T-helper 2 cell treated with Interferon-gamma antibody and Interleukin-4, amounts not matched to agents 5 μg/mL and 100 μg/mL, for 36 hours (primary cell): Measurements from ENCODE around the gene CDKN2B-AS1.

Source experiments
- DNase-seq: peaks from one replicate; pipeline ENCODE4 v3.0.0; 2021; ENCODE audit warnings: low spot score
- H3K27ac Mint-ChIP-seq: one replicate; pipeline ENCODE4 v1.8.0; 2021; ENCODE audit warnings: mild to moderate bottlenecking, mixed read lengths
- H3K27me3 Mint-ChIP-seq: one replicate; pipeline ENCODE4 v1.8.0; 2021; ENCODE audit warnings: low read depth, mixed read lengths
- H3K36me3 Mint-ChIP-seq: one replicate; pipeline ENCODE4 v1.8.0; 2021; ENCODE audit warnings: low read depth, mixed read lengths
- H3K4me1 Mint-ChIP-seq: one replicate; pipeline ENCODE4 v1.8.0; 2021; ENCODE audit warnings: low read depth, mixed read lengths
- H3K4me3 Mint-ChIP-seq: one replicate; pipeline ENCODE4 v1.8.0; 2022; ENCODE audit warnings: mild to moderate bottlenecking, moderate library complexity, mixed read lengths
- H3K9me3 Mint-ChIP-seq: one replicate; pipeline ENCODE4 v1.8.0; 2021; ENCODE audit warnings: mixed read lengths

The CDKN2B-AS1 gene

DNA sequence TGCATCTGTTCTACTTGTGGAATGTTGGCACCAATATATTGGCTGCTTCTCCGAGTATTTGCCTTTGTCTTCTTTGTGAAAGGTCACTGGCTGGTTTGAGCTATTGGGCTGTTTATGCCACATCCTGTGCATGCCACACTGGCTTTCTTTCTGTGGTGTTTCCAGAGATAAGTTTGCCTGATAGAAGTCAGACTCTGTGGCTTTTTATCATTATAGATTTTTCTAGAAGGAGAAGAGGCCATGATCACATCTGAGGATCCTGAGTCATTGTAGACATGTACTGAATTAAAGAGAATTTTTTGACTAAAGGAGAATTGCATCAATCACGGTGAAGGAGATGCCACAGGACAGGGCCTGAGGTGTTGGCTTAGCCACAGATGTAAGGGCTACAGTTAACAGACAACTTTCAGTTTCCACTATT is 41.0 kb downstream of the CDKN2B-AS1 start:
- Mint-ChIP-seq H3K4me1 (peaks cover 38% of the 10 kb centered on the region), H3K27me3 (peaks cover 15% of the 10 kb centered on the region), H3K9me3 (no peaks in the 10 kb centered on the region), H3K4me3 (peak overlapping the region; percentile 45), H3K27ac (no peak overlapping the region), H3K36me3 (peaks cover 4% of the 10 kb centered on the region)
- peak; percentile 31 for DNase-seq

DNA sequence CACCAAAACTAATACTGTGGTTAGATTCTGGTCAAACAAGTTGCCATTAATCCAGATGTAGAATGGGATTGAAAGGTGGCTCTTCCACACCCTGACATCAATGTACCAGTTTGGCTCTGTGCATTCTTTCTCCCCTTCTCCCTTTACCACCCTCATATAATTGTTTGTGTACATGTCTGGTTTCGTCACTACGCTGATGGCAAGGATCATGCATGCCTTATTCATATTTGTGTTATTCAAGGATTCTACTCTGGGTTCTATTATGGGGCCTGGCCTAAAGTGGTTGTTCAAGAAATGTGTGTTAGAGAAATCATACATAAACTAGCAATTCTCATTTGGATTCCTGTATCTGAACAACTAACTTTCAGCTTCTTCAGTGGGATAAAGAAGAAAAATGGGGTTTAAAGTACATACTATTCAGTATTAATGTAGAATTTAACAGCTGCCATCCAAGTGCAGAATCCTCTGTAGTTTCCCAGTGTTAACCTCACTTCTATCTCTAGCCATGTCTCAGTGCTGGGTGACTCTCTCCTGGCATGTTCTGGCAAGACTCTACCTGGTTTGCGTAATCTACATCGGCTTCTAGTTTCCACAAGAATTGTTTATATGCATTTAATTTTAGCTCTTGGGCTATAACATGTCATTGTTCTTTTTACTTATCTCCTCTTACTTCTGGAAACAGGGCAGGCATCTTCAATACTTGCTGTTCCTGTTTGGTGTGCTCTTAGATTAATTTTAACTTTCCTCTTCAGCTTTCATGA is 42.5 kb downstream of the CDKN2B-AS1 start:
- Mint-ChIP-seq H3K27ac (no peak overlapping the region), H3K4me1 (peaks cover 45% of the 10 kb centered on the region)
- no peak for DNase-seq

DNA sequence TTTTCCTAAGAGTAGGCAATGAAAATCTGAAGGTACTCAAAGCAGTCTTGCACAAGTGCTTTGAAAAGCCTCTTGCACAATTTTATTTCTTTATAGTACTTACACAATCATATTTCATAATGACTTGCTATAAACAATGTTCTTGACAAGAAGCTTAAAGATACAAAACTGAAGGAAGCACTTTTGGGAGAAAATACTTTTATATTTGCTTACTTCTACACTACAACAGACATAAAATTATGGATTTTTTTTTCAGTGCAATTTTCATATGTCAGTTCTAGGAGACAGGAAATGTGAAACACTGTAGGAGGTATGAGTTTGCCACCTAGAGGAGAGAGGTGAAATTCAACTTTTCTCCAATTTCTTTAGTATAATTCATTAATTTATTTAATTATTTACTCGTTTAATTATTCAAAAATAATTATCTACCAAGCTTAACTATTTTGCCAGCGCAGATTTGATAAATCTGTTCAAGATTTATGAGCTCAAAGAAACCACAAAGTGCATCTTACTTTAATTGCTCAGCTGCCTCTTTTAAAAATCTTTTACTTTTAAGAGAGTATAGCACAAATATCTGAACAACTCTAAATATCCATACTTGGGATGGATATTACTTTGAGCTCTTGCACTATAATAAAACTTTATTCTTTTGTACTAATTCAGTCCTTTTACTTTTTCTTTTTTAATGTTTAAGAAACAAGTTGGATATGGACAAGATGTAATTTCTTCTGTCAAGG is 43.5 kb downstream of the CDKN2B-AS1 start:
- Mint-ChIP-seq H3K9me3 (no peaks in the 10 kb centered on the region), H3K4me3 (no peak overlapping the region), H3K36me3 (peaks cover 4% of the 10 kb centered on the region), H3K27ac (no peak overlapping the region), H3K27me3 (peaks cover 30% of the 10 kb centered on the region), H3K4me1 (peaks cover 43% of the 10 kb centered on the region)
- DNase-seq = no peak

More for the DNA sequence above, 42.5 kb downstream of the CDKN2B-AS1 start:
- Mint-ChIP-seq H3K9me3 (no peaks in the 10 kb centered on the region), H3K36me3 (peaks cover 4% of the 10 kb centered on the region), H3K27me3 (peaks cover 26% of the 10 kb centered on the region), H3K4me3 (no peak overlapping the region)

- Mint-ChIP-seq H3K27me3 (peaks cover 38% of the 10 kb centered on the region), H3K27ac (no peak overlapping the region), H3K4me1 (peaks cover 46% of the 10 kb centered on the region), H3K36me3 (peaks cover 3% of the 10 kb centered on the region), H3K9me3 (no peaks in the 10 kb centered on the region), H3K4me3 (no peak overlapping the region)
- DNase-seq = no peak
These were observed 44.7 kb downstream of the CDKN2B-AS1 start for GRCh38 chr9:22039258-22039657.

DNA sequence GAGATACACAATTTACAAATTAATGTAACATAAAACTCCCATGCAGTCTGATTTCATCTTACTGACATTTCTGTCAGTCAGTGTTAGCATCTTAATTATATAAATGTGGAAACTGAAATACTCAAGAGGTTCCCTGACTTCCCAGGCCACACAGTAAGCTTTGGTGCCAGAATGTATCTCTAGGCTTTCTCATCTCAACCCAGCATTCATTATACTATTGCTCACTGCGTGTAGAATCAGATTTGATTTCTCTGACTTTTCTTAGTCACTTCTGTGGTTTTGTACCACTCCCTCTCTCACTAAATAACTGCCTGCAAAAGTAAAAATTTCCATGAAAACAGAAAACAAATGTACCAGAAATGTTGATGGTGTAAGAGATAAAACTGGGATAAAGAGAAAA is 46.2 kb downstream of the CDKN2B-AS1 start:
- peaks cover 48% of the 10 kb centered on the region for H3K4me1 Mint-ChIP-seq
- peaks cover 2% of the 10 kb centered on the region for H3K36me3 Mint-ChIP-seq
- no peak for DNase-seq
- H3K27ac Mint-ChIP-seq = no peak overlapping the region
- H3K4me3 Mint-ChIP-seq = peak overlapping the region; percentile 0
- peaks cover 47% of the 10 kb centered on the region for H3K27me3 Mint-ChIP-seq
- no peaks in the 10 kb centered on the region for H3K9me3 Mint-ChIP-seq

DNA sequence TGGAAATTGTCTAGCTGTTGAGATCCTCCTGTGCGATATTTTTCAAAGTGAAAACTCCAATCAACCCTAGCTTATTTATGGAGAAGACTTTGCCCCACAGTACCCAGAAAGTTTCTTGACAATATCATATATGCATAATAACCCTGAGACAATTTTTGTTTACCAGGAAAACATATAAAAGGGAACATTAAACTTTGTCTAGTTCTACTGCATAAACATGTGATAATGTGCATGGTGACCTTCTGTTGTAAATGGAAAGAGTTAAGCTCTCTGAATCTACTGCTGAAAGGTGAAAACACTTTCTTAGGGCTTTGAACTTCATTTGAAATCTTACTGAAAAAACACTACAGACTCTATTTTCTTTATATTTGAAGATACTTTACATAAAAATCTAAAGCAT is 46.8 kb downstream of the CDKN2B-AS1 start:
- H3K27me3 Mint-ChIP-seq = peaks cover 52% of the 10 kb centered on the region
- H3K36me3 Mint-ChIP-seq = no peaks in the 10 kb centered on the region
- no peak overlapping the region for H3K27ac Mint-ChIP-seq
- no peak for DNase-seq
- H3K4me1 Mint-ChIP-seq = peaks cover 44% of the 10 kb centered on the region
- H3K4me3 Mint-ChIP-seq = no peak overlapping the region
- H3K9me3 Mint-ChIP-seq = no peaks in the 10 kb centered on the region

DNA sequence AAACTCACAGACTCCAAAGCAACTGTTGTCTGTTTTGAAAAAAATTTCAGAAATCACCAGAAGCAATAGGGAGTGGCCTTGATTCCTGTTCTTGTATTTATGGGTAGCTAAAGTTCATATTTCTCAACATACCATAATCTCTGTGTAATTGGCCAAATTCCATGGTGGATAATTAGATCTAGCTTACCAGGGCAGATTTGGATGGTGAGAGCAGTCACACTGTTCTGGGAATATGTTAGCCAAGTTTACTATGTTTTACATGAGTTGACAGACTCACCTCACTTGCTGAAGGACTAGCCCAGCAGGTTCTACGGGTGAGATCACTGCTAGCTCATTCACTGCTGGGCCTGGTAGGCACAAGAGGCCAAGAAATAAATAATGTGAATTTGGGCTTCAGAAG is 47.2 kb downstream of the CDKN2B-AS1 start:
- Mint-ChIP-seq H3K4me1 (peaks cover 46% of the 10 kb centered on the region), H3K27ac (no peak overlapping the region), H3K27me3 (peaks cover 56% of the 10 kb centered on the region), H3K4me3 (no peak overlapping the region), H3K9me3 (no peaks in the 10 kb centered on the region), H3K36me3 (no peaks in the 10 kb centered on the region)
- DNase-seq = no peak

DNA sequence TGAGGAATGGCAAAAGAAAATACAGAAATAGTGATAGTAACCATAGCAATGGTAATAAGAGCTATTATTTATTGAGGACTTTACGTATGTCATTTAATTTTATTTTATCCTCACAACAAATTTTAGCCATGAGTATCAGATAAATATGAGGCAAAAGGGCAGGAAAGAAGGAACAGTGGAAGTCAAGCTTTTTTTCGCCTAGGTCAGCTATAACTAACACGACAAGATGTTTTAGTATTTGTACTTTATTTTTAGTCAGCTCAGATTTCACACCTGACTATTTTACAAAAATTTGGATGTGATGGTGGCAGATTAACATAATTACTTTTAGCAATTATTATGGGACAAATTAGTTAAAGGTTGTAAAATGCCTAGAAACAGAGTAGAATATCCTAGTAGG is 49.3 kb downstream of the CDKN2B-AS1 start:
- H3K9me3 Mint-ChIP-seq = no peaks in the 10 kb centered on the region
- H3K27ac Mint-ChIP-seq = no peak overlapping the region
- DNase-seq = no peak
- H3K4me1 Mint-ChIP-seq = peaks cover 42% of the 10 kb centered on the region
- peaks cover 71% of the 10 kb centered on the region for H3K27me3 Mint-ChIP-seq
- peaks cover 3% of the 10 kb centered on the region for H3K36me3 Mint-ChIP-seq
- no peak overlapping the region for H3K4me3 Mint-ChIP-seq

- Mint-ChIP-seq H3K36me3 (peaks cover 4% of the 10 kb centered on the region), H3K27ac (no peak overlapping the region), H3K27me3 (peaks cover 72% of the 10 kb centered on the region), H3K9me3 (no peaks in the 10 kb centered on the region), H3K4me1 (peaks cover 39% of the 10 kb centered on the region), H3K4me3 (no peak overlapping the region)
- DNase-seq = no peak
These were observed 50.0 kb downstream of the CDKN2B-AS1 start for GRCh38 chr9:22044583-22044982.

DNA sequence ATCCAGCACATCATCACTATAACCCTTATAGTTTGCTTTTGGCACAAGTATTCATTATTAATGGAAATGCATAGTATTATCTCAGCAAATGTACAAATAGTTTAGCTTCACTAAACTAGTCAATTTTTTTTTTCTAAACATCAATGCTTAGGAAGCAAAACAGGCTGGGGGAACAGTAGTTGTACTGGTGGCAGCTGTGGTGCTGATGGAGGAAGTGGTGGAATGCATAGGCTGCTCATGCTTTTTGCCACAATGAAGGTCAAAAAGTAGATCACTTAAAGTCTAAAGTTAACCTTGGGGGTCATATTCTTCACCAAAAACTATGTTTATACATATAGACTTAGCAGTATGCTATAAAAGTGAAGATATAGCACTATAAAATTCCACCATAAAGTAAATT is 50.8 kb downstream of the CDKN2B-AS1 start:
- H3K4me1 Mint-ChIP-seq = peaks cover 34% of the 10 kb centered on the region
- no peak overlapping the region for H3K27ac Mint-ChIP-seq
- no peaks in the 10 kb centered on the region for H3K9me3 Mint-ChIP-seq
- H3K27me3 Mint-ChIP-seq = peaks cover 64% of the 10 kb centered on the region
- no peak overlapping the region for H3K4me3 Mint-ChIP-seq
- no peak for DNase-seq
- peaks cover 4% of the 10 kb centered on the region for H3K36me3 Mint-ChIP-seq

DNA sequence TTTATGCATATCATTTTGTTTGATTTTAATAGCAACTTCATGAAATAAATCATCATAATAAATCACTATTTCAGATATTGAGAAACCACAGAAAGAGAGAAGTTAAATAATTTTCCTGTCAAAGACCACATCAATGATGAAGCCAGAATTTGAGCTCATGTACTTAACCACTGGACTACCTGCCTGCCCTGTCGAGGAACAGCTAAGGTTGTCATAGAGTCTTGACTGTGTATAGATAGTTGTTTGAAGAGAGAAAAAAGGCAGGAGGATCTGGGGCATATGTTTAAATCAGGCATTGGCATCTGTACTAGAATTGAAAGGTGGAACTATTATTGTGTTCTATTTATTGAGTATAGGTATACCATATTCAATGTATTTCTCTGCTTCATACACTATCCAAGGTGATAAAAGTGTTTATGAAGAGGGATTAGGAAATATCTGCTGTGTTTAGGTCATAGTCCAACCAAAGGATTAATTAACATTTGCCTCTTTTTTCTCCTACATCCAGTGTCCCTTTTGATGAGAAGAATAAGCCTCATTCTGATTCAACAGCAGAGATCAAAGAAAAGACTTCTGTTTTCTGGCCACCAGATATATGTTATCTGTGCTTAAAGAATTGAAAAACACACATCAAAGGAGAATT is 51.8 kb downstream of the CDKN2B-AS1 start:
- no peak for DNase-seq
- H3K4me3 Mint-ChIP-seq = no peak overlapping the region
- peaks cover 12% of the 10 kb centered on the region for H3K36me3 Mint-ChIP-seq
- H3K4me1 Mint-ChIP-seq = peaks cover 33% of the 10 kb centered on the region
- peaks cover 58% of the 10 kb centered on the region for H3K27me3 Mint-ChIP-seq
- no peak overlapping the region for H3K27ac Mint-ChIP-seq
- H3K9me3 Mint-ChIP-seq = no peaks in the 10 kb centered on the region

DNA sequence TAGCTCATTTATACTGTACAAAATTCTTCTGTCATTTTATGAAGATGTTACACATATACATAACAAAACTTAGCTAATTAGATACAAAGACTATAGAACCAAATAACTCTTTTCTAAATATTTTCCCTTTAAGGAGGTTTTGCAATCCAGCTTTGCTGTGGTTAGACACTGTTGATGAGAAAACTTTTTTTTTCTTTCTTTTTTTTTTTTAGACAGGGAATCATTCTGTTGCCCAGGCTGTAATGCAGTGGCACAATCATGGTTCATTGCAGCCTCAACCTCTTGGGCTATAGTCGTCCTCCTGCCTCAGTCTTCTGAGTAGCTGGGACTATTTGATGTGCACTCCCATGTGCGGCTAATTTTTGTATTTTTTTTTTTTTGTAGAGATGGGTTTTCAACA is 53.0 kb downstream of the CDKN2B-AS1 start:
- Mint-ChIP-seq H3K4me1 (peaks cover 40% of the 10 kb centered on the region), H3K27me3 (peaks cover 48% of the 10 kb centered on the region), H3K9me3 (no peaks in the 10 kb centered on the region), H3K36me3 (peaks cover 20% of the 10 kb centered on the region), H3K4me3 (no peak overlapping the region), H3K27ac (no peak overlapping the region)
- DNase-seq = no peak

DNA sequence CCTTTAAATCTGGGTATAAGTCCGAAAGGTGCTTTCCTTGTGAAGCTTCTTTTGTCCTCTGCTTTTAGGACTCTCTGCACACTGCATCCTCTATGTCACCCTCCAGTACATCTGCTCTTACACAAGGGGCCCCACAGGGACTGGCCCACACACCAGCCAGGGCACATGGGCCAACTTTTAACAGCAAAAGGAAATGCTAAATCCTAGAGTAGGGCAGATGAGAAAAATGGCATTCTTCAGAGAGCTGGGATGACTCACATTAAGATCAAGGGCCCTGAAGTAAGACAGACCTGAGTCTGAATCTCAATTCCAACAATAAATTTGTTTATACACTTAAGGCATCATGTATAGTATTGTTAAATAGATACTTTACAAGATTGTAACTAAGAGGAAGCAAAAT is 54.8 kb downstream of the CDKN2B-AS1 start:
- Mint-ChIP-seq H3K27me3 (peaks cover 38% of the 10 kb centered on the region), H3K27ac (no peak overlapping the region), H3K9me3 (no peaks in the 10 kb centered on the region), H3K36me3 (peaks cover 23% of the 10 kb centered on the region), H3K4me1 (peaks cover 46% of the 10 kb centered on the region), H3K4me3 (no peak overlapping the region)
- DNase-seq = no peak

- peaks cover 26% of the 10 kb centered on the region for H3K36me3 Mint-ChIP-seq
- H3K4me1 Mint-ChIP-seq = peaks cover 40% of the 10 kb centered on the region
- no peaks in the 10 kb centered on the region for H3K9me3 Mint-ChIP-seq
- H3K4me3 Mint-ChIP-seq = peak overlapping the region; percentile 46
- no peak for DNase-seq
- peaks cover 38% of the 10 kb centered on the region for H3K27me3 Mint-ChIP-seq
- H3K27ac Mint-ChIP-seq = peak overlapping the region; percentile 53
These were observed 56.3 kb downstream of the CDKN2B-AS1 start for GRCh38 chr9:22050924-22051323.
